Embryonic facial prominence (tissue), 1 donor: ENCODE data around the gene FAM184B.

Experiments
- DNase-seq: peaks from one replicate; pipeline ENCODE4 v3.0.0-alpha.2; 2016; ENCODE audit errors: extremely low spot score

FAM184B gene

GRCh38 chr4:17636341-17636695 is 145.1 kb downstream of the FAM184B start:
- no peak for DNase-seq

- DNase-seq: no peak
Observed at GRCh38 chr4:17635056-17635455, 146.4 kb downstream of the FAM184B start.

DNA sequence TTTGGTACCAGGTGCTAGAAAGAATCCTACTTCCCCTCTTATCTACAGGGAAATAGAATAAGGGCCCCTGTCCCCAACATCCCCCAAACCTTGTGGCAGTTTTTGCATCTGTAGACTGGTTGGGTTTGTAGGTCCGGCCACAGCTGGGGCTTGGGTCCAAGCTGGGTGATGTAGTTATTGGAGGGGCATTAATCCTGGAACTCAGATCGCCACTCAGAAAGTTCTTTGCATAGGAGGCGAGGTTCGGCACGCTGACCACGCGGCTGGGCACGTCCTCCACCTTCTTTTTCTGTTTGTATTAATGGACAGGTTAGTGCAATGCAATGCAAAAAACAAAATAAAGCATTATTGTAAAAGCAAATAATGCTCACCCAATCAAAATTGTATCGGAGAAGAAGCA is 147.8 kb downstream of the FAM184B start:
- DNase-seq: no peak

GRCh38 chr4:17630228-17630627 is 151.2 kb downstream of the FAM184B start:
- no peak for DNase-seq

GRCh38 chr4:17624821-17625220 is 156.6 kb downstream of the FAM184B start:
- no peak for DNase-seq

- DNase-seq: no peak
Observed at GRCh38 chr4:17623451-17624001, 157.9 kb downstream of the FAM184B start.

DNA sequence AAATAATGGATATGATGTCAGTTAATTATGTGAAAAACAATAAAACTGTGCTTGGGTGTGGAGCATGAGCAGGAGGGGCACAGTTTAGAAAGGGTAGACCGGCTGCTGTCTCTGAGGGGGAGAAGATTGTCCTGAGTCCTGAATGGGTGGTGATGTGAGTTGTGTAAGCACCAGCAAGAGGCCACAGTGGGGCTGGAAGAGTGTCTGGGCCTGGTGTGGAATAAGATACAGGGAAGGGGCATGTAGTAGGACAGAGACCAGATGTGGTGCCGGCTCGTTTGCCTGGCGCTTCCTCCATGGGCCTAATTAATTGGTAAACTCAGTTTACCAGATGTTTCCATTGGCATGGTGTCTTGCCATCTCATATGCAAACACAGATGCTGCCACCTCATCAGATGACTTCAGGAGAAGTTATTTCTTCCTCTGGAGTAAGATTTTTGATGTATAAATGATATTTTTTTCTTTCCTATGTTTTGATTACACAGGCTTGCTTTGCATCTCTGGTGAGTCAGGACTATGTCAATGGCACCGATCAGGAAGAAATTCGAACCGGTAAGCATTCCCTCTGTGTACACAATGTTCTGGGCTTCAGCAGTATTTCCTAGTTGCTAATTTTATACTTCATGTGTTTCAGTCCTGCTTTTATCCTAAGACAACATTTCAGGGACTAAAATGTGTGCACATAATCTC is 161.9 kb downstream of the FAM184B start:
- DNase-seq: no peak

DNA sequence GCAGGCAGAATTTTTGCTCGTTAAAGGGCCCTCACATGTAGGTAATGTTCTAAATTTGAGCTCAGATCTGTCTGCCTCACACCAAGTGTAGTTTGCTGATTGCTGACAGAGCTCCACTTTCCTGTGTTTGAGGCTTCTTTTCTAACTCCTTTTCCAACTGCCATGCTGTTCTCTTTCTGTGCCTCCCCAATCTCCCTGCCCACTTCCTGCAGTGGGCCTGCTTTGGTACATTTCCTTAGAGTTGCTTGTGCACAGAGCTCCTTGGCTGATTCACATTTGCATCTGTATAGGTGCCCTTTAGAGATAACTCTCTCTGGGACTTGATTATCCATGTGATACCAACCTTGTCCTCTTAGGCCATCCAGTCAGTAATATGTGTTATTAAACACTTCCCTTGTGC is 162.5 kb downstream of the FAM184B start:
- DNase-seq: no peak

GRCh38 chr4:17616283-17616682 is 165.1 kb downstream of the FAM184B start:
- no peak for DNase-seq

DNA sequence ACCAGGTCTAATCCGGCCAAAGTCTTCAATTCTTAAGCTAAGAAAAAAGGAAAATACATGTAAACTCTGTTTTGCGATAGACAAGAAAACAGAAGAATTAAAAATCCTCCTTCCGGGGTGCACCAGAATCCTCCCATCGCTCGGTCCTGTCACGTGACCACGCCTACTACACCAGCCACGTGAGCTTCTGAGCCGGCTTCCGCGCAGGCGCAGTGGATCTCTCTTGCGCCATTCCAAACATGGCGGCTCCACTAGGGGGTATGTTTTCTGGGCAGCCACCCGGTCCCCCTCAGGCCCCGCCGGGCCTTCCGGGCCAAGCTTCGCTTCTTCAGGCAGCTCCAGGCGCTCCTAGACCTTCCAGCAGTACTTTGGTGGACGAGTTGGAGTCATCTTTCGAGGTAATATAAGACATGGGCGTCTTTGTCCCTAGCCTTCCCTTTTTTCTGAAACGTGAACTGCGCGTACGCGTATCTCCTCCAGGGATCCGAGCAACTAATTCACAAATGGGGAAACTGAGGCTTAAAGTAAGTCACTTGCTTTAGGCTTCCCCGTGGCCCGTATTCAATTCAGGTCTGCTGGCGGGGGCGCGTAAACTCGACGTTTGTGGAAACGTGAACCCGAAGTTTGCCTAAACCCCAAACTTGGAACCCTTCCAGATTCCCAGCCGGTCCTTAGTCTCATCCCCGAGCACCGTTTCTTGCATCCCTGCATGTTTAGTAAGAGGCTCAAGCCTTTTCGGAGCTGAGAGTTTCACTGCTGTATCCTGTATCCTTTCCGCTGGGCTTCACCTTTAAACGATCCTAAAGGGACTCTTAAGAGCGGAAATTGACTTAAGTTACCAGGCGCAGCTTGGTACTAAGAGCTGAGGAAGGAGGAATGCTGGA is 166.8 kb downstream of the FAM184B start, which contains the start of gene MED28:
Gene MED28, plus strand, starts transcription at position 226 of the 884 bp plus-strand sequence. Its CDS starts 14 bp downstream, at position 240.
- peak; percentile 90 for DNase-seq

DNA sequence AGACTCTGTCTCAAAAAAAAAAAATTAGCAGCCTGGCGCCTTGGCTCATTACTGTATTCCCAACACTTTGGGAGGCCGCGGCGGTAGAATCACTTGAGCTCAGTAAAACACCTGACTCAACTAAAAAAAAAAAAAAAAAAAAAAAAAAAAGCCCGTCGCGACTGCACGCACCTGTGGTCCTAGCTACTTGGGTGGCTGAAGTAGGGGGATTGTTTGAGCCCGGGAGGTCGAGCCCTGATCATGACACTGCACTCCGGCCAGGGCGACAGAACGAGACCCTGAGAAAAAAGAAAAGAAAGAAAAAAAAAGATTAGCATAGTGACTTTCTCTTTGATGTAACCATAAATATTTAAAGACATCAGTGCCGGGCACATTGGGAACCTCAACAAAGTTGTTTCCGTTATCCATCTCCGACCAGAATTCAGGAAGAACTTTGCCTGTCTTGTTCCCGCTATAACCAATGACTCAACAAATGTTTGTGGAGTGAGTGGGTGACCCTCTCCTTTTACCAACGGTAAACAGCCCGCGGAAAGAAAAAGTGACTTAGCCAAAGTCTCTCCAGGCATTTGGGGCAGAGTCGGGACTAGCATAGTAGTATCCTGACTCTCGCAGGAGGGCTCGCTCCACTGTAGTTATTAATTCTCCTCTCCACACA is 167.5 kb downstream of the FAM184B start:
- DNase-seq: no peak

DNA sequence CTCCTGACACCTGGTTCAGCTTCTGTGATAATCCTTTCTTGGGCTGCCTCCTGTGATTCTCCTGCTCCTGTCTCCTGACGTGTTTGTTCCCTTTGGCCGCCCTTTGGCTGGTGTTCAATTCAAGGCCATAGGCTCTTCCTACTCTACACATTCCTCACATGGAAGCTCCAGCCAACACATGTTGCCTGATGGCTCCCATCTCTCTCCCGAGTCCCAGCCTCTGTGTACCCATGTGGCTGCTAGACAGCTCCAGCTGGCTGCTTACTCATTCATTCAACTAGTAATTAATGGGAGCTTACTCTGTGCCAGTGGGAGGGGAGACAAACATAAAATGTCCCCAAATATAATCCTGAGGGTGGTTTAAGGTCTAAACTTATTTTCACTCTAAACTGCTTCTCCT is 176.2 kb downstream of the FAM184B start:
- DNase-seq: no peak

DNA sequence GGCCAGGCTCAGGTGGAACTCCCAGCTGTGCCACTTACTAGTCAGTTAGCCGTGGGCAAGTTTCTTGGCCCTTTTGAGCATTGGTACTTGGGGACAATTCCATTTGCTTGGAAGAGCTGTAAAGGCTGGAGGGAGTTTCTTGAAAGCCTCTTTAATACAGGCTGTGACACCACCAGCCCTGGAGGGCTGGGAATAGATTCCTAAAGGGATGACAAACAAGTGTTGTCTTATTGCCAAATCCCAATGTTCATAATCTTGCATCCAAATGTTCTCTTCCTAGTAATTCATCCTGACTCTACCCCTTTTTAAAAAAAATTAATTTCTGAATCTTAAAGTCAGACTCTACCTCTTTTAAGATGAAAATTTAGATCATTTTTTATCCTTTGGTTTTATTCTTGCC is 181.6 kb downstream of the FAM184B start:
- DNase-seq: no peak

GRCh38 chr4:17597517-17597916 is 183.9 kb downstream of the FAM184B start:
- DNase-seq: no peak

GRCh38 chr4:17595471-17596005 is 185.9 kb downstream of the FAM184B start:
- DNase-seq: no peak

DNA sequence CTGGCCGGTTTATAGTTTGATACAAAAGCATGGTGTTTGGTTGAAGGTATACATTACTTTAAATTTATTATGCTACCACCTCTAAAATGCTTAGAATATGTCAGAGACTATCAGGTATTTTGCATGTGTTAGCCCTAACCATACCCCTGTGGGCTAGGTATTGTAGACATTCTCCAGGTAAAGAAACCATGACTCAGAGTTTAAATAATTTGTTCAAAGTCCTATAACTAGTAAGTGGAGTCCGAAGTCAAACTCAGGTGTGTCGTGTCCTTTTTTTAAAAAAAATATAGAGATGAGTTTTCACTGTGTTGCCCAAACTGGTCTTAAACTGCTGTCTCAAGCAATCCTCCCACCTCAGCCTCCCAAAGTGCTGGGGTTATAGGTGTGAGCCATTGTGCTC is 192.1 kb downstream of the FAM184B start:
- no peak for DNase-seq

DNA sequence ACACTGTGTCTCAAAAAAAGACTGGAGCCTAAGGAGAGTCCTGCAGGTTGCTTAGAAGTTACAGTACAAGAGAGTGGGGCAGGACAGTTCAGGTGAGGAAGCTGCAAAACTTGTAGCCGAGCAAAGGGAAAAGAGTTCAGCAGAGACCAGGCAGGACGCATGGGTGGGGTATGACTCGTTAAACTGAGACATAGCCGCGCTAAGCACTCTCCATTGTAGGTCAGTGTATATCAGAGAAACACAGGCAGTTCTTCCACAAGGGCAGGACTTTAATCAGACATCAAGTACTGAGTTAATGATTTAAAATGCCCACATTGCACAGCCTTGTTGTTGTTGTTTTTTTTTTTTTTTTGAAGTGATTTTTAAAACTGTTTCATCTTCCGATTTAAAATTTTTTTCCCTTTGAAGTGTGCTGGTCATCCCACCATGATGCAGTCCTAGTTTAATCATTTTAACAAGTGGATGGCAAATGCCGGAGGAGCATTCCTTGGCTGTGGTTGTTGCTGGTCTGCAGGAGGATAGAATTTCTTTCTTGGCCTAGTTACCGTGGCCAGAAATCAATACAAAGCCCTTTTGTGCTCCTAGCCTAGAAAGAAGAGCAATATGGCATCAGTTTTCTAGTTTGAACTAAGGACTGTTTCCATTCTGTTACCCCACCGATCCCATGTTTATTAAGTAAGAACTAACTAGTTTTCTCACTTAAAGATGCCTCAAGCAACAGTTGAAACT is 194.2 kb downstream of the FAM184B start:
- no peak for DNase-seq

- no peak for DNase-seq
Observed at GRCh38 chr4:17584521-17585213, 196.8 kb downstream of the FAM184B start.

- DNase-seq: no peak
Observed at GRCh38 chr4:17583941-17584340, 197.5 kb downstream of the FAM184B start.

- DNase-seq: no peak
Observed at GRCh38 chr4:17583276-17583675, 198.1 kb downstream of the FAM184B start.

GRCh38 chr4:17580969-17581368 is 200.5 kb downstream of the FAM184B start:
- DNase-seq: no peak
